ENCODE data around the gene PDE4A.
"Not testable (repeated sequence)": the region's sequence is repeated elsewhere in the genome, so short reads cannot be mapped to it uniquely, and the experiment has no call there.

PDE4A gene

DNA sequence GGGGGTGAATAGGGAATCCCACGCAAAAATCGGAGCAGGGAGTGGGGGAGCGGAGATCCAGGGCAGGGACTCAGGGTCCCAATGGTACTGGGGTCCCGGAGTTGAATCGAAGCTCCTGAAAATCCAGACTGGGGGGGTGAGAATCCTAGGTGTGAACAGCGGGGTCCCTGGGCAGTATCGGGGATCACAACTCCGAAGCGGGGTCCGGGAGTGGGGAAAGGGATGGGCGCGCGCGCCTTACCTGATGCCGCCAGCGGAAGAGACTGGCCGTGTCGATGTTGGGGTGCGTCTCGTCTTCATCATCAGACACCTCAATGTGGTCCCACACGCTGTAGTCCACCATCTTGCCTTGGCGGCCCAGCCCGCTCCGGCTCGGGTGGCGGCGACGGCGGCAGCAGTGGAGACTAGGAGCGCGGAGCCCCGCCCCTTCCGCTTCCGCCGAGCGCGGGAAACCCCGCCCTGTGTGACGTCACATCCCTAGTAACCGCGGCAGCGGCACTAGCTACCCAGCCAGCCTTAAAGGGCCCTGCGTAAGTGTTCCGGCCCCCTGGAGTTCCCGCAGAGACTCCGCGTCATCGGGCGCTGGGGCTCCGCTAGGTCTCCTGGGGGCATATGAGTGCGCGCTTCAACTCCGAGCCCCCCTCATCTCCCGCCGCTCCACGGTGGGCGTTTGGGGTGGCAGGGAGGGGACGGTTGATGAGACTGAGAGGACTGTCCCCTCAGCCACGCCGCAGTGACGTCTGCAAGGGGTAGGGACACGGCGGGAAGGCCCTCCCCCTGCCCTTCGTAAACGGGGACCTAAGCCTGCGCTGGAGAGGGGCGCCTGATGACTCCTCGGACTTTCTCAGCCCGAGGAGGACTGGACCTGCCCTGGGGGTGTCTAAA is 17.0 kb upstream of the PDE4A start, which contains the start of gene CDC37:
TSS of gene CDC37 (minus strand) at position 406 of the 885 bp plus-strand sequence. CDS start at position 343, 63 bp downstream.
- peak; percentile 97 for DNase-seq (ENCODE audit: low read depth)

DNA sequence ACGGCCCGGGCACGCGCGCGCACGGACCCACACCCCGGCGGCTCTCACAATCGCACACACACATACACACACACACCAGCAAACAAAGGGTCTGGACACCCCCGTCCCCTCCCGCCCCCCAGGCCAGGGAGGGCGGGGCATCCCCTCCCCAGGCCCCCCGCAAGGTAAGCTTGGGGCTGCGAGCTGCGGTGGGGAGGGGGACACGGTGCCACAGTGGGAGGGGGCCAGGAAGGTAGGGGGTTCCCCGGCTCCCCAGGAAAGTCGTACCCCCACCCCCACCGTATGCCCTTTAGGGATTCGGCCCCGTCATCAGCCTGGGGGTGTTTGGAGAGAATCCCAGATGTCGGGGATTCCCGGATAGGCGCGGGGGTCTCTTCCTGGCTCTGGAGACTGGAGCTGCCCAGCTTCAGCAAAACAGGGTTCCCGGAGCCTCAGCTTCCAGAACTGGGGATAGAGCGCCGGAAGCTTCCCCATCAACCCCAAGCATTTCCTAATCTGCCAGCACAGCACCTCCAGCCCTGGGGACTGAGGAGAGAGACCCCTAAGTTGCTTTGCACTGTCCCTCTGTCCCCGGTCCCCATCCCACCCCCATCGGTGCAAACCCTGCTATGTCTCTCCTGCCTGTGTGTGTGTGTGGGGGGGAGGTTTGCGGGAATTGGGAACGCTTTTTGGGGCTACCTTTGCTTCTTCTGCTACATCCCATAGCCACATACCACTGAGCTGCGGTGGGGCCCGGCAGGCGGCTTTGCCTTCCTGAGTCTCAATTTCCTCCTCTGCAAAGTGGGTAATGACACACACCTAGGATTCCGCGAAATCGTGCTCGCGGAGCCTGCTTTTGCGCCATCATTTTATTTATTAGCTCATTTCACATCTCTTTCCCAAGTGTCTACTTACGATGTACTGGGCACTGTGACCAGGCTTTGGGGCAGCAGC is 15.2 kb upstream of the PDE4A start:
- DNase-seq (ENCODE audit: low read depth), result peak; percentile 50

DNA sequence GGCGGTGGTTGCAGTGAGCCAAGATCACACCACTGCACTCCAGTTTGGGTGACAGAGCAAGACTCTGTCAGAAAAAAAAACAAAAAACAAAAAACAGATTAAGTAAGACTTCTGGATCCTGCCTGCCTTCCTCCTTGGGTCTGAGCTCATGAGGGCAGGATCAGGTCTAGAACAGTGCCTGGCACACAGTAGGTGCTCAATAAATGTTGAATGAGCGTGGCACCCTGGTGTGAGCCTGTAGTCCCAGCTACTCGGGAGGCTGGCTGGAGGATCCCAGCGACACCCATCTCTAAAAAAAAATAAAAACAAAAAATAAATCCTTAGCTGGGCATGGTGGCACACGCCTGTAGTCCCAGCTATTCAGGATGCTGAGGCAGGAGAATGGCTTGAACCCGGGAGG is 14.1 kb upstream of the PDE4A start:
- DNase-seq (ENCODE audit: low read depth), result no peak

DNA sequence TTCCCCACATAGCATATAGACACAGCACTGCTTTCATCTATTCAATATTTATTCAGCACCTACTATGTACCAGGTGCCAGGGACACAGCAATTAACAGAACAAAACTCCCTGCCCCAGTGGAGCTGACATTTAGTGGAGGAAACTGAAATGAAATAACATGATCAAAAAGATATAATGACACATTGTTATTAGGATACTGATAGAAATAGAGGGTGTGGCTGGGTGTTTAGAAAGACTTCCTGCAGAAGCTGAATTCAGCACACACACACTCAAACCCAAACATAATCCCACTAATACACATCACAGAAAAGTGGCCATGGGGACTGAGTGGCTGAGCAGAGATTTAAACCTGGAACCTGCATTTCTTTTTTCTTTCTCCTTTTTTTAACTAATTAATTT is 13.2 kb upstream of the PDE4A start:
- DNase-seq (ENCODE audit: low read depth), result no peak

DNA sequence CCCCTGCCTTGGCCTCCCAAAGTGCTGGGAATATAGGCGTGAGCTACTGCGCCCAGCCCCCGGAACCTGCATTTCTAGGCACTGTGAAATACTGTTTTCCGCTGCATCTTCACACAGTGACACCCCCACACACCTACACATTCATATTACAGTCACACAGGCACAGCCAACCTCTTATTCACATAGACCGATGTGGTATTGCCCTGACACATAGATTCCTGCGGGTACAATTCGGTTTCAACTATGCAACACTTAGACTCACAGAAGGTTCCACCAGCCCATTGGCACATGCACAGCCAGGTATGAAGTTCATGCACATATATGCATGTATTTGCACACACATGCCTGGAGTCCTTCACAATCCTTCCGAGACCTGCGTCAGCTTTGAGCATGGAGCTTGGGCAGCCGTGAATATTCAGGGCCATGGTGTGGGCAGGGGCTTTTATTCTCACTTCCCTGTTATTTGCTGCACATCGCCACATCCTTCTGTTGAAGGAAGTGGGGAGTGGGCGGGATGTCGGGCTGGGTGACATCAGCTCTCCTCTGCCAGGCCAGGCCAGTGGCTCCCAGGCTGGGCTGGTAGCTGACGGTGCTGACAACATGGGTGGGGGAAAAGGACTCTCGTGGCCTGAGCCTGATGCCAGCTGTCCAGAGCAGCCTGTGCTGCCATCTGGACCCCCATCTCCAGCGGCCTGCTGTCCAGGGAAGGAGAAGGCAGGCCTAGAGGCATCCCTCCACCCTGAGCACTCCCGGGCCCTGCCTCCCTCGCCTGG is 11.6 kb upstream of the PDE4A start:
- DNase-seq (ENCODE audit: low read depth), result peak; percentile 45

DNA sequence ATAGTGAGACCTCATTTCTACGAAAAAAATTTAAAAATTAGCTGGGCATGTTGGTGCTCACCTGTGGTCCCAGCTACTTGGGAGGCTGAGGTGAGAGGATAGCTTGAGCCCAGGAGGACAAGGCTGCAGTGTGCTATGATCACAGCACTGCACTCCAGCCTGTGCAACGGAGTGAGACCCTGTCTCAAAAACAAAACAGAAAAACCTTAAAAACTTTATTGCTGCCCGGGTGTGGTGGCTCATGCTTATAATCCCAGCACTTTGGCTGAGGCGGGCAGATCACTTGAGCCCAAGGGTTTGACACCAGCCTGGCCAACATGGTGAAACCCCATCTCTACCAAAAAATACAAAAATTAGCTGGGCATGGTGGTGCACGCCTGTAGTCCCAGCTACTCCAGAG is 9.1 kb upstream of the PDE4A start:
- DNase-seq (ENCODE audit: low read depth), result not testable (repeated sequence)

DNA sequence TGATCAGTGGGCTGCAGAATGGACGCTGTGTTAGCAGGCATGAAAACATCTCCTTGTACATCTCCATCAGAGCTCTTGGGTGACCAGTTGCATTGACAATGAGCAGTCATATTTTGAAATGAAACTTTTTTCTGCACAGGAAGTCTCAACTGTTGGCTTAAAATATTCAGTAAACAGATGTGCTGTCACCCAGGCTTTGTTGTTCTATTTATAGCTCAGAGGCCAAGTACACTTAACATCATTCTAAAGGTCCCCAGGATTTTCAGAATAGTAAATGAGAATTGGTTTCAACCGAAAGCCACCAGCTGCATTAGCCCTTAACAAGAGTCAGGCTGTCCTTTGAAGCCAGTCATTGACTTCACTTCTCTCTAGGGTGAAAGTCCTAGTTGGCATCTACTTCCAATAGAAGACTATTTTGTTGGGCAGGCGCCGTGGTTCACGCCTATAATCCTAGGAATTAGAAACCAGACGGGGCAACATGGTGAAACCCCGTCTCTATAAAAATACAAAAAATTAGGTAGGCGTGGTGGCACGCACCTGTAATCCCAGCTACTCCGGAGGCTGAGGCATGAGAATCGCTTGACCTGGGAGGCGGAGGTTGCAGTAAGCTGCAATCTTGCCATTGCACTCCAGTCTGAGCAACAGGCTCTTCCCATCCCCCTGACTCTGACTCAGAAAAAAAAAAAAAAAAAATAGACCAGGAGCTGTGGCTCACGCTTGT is 7.9 kb upstream of the PDE4A start:
- DNase-seq (ENCODE audit: low read depth), result no peak

DNA sequence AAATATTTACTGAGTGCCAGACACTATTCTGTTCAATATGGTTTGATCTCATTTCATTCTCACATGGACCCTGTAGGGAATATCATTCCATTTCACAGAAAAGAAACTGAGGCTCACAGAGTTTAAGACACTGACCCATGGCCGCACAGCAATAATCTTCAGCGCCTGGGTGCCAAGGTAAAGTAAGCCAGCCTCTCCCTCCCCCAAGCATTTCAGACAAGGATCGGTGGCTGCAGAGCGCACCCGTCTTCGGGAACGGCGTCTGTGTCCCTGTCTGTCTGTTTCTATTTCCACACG is 4.3 kb upstream of the PDE4A start:
- no peak for DNase-seq (ENCODE audit: low read depth)

DNA sequence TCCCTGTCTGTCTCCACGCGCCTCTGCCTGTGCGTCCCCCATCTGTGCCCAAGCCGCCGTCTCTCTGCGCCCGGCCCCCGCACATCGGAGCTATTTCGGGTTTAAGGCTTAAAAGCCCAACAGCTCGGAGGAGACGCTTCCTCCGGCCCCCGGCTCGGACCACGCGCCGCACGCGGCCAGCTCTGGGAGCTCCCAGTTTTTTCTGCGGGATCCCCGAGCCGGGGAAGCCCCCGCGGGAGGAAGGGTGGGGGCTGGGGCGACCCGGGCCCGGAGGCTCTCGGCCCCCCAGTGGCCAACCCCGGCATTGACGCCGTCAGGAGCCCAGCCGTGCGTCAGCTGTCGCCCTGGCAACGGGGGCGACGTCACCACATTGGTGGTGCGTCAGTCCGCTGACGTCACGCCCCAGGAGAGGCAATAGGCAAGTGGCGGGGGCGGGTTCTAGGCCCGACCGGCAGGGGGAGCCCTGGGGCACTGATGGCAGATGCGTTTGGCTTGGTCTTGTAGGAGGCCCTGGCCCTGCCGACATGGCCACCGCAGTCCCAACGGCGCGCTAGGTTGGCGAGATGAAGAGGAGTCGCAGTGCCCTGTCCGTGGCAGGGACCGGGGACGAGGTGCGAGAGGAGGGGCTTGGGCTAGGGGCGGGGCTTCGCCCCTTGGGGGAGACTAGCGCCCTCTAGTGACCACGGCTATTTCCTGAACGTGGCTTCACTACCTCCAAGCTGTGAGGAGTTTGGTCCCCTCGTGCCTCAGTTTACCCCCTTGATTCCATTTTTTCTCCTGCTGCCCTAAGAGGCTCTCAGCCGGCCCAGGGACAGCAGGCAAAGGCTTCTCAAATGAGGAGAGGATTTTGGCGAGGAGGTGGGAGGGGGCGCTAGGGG is 3.7 kb upstream of the PDE4A start:
- DNase-seq (ENCODE audit: low read depth), result peak; percentile 92

DNA sequence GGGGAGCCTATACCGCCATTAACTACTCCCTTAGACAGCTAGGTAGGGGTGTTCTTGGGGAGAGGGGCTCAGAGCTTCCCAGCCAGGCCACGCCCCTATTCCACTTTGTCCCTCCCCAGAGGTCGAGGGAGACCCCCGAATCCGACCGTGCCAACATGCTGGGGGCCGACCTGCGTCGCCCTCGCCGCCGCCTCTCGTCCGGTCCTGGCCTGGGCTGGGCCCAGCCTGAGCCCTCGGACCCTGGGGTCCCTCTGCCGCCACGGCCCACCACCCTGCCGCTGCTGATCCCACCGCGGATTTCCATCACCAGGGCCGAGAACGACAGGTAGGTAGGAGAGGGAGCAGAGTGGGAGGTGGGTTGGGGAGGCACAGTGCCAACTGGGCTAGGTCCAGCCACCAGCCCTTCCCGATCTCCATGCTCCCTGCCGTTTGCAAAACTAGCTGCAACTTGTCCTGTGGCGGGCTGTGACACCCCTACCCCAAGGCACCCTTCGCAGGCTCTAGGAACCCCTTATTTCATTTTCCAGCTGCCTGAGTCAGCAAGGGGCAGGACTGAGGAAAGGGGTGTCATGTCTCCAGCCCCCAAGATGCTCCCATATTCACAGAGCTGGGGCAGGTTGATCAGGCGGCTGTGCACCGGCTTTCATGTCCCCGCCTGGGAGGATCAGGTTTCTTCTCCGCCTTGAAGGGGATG is 2.6 kb upstream of the PDE4A start:
- no peak for DNase-seq (ENCODE audit: low read depth)

DNA sequence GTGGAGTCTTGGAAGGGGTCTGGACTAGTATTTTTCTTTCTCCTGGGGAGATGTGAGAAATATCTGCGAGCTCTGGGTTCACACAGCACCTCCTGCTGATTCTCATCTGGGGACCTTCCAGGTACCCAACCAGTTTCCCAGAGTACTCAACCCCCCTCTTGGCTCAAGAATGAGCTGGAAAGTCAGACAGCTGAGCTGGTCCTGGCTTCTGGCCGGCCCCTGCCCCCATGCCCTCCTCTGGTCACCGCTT is 2.2 kb upstream of the PDE4A start:
- DNase-seq (ENCODE audit: low read depth), result no peak

DNA sequence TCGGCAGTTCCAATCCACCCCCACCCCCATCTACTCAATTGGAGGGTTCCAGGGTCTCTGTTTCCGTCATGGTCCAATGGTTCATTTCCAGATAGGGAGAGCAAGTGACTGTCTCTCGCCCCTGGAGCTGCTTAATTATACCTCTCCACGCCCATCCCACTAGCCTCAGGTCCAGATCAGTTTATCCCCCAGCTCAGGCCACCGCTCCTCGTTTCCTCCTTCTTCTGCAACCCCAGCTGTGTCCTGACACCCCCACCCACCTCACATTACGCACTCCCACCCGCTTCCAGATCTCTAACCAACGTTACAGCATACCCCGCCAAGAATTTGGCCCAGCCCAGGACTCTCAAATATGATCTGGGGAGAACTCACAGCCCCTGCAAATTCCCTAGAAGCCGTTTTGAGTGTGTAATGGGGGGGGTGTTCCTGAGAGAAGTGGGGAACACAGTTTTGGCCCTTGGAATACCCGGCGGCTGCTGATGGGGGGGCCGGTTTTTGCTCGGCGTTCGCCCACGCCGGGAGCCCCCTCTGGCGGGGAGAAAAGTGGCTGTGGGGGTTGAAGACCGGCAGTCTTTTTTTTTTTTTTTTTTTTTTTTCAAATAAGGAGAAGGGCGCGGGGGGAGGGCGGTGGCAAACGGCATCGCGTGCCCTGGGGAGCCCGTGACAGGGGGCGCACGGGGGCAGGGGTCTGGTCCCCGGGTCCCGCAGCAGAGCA is 1.7 kb upstream of the PDE4A start:
- DNase-seq (ENCODE audit: low read depth), result no peak

DNA sequence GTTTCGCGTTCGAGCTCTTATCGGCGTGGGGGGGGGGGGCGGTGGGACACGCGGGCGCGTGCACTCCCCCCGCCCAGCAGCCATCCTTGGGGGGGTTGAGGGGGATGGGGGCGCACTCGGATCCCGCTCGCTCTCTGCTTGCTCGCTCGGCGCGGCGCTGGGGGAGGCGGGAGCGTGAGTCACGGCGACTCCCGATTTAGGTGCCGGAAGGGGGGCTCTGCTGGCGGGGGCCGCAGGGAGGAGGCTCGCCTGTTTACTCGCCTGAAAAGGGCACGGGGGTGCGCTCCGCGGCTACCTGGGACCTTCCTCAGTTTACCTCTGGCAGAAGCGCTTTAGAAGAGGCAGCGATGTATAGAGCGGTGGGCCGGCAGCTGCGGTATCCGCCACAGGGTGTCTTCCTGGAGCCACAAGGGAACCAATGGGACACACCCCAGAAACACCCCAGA is 1.1 kb upstream of the PDE4A start:
- DNase-seq (ENCODE audit: low read depth), result no peak

DNA sequence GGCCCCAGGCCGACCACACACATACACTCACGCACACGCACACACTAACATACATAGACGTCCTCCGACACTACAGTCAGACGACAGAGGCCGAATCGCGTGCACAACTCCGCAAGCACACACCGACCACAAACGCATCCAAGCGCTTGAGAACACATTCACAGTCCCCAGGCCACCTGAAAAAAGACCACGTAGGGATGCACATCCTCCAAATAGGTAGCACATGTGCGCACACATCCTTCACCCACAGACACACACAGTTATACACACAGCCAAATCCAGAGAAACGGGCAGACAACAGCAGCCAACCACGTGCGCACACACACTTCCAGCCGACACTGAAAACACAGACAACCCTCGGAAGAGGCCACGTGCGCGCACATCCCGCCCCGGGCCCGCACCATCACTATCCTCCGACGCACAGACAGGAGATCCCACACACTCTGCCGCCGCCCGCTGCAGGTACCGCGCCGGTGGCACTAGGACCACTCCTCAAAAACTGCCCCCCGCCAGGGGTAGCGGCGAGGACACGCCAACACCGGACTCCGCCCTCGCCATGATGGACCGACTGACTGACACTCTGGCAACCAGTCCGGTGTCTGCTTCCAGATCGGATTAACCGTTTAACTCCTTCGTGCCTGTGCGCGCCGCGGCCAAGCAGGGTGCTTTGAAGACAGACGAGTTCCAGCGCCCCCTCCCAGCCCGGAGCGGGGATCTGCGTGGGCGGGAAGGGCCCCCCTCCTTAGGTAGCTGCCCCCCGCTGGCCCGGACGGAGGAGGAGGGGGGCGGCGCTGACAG is 493 bp upstream of the PDE4A start:
- no peak for DNase-seq (ENCODE audit: low read depth)

DNA sequence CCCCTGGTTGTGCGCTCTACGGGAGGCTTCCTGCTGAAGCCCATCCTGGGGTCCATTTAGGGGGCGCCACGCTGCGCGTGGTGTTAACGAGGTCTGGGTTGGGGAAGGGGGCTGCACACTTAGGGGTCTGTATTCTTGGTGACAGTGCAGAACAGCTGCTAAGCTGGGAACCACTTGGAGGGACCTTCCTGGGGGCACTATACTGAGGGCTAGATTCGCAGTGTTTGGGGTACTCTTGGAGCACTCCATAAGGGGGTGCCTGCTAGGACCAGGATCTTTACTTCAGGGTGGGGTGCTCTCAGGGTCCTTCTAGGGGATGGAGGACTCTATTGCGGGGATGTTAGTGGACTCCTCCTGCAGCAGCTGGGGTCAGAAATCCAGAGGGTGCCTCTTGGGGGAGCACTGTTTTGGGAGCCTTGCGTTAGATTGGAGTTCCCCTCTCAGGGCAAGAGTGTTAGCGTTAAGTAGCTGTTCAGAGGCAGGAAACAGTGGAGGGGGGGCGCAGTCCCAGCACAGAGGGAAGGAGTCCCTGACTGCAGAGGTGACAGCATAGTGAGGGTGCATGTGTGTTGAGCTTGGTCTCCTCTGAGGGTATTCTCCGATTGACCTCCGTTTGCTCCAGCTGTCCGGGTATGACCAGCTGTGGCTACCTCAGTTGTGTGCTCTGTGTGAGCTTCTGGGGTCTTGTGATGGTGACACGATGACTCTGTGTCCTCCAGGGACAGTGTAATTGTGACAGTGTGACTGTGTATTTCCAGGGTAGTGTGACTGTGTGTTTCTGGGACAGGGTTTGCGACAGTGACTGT is 1.1 kb downstream of the PDE4A start:
- DNase-seq (ENCODE audit: low read depth), result no peak

DNA sequence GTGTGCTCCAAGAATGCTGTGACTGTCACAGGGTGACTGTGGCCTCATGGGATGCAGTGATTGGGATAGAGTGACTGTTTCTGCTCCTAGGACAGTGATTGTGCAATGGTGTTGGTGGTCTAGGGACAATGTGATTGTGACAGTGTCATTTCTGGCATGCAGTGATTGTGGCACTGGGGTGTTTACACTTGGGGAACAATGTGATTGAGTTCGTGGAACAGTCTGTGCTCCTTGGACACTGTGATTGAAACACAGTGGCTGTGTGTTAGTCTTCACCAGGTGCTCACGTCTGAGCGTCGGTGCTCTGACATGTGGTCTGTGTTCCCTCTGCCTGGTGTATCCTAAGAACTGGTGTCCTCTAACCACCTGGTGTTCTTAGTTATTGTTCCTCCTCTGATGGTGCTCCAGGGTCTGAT is 1.7 kb downstream of the PDE4A start:
- DNase-seq (ENCODE audit: low read depth), result no peak

DNA sequence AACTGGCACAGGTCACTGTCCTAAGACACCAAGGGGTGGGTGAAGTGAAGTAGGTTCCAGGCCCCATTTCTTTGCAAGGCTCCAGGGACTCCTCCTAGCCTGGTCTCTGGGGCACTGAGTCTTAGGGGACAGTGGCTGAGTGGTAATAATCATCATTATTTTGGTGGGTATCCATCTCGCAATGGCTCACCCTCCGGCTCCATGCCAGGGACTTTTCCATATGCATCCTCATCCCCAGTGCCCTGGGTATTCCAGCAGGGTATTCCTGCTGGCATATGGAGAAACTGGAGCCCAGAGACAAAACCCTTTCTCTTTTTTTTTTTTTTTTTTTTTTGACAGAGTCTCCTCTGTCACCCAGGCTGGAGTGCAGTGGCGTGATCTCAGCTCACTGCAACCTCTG is 2.5 kb downstream of the PDE4A start:
- no peak for DNase-seq (ENCODE audit: low read depth)
